Activated CD8-positive, alpha-beta T cell treated with anti-CD3 and anti-CD28 coated beads, Interleukin-2, amount 10 ng/mL, durations not matched to agents 7 days and 5 days (primary cell): ENCODE results near the gene PKD2L2. TPM values are rescaled to one million over a fixed set of nuclear protein-coding genes. Genes with fewer than 3 reads are reported as not detected.

Experiments used
- ATAC-seq: fragments of 150-1000 bp; cut with Tn5 transposase; one replicate; pipeline ENCODE4 v1.10.0; 2021; ENCODE audit warnings: moderate library complexity
- CTCF ChIA-PET: fragments of 350-600 bp; sonication (Branson Sonifier 250); formaldehyde crosslinking; loops from one replicate; lab custom pipeline; 2021; ENCODE audit warnings: antibody characterized with exemption; lab: Charles Lee
- POLR2A ChIA-PET: fragments of 350-600 bp; sonication (Branson Sonifier 250); formaldehyde crosslinking; loops from one replicate; lab custom pipeline; 2021; ENCODE audit warnings: antibody characterized with exemption; lab: Charles Lee
- DNase-seq: peaks from one replicate; pipeline ENCODE4 v3.0.0-alpha.2; 2020
- H3K27ac Mint-ChIP-seq: one replicate; pipeline ENCODE4 v1.8.0; 2021; ENCODE audit warnings: mild to moderate bottlenecking, mixed read lengths
- H3K27me3 Mint-ChIP-seq: one replicate; pipeline ENCODE4 v1.8.0; 2021; ENCODE audit warnings: low read depth, mixed read lengths
- H3K36me3 Mint-ChIP-seq: one replicate; pipeline ENCODE4 v1.8.0; 2021; ENCODE audit warnings: low read depth, mixed read lengths
- H3K4me1 Mint-ChIP-seq: one replicate; pipeline ENCODE4 v1.8.0; 2021; ENCODE audit warnings: low read depth, mixed read lengths
- H3K4me3 Mint-ChIP-seq: one replicate; pipeline ENCODE4 v1.8.0; 2021; ENCODE audit warnings: mild to moderate bottlenecking, mixed read lengths
- H3K9me3 Mint-ChIP-seq: one replicate; pipeline ENCODE4 v1.8.0; 2022; ENCODE audit warnings: mixed read lengths; ENCODE audit not compliant: insufficient read depth
- total RNA-seq, 2 experiments: library from RNA; stranded (reverse); gene quantifications; one replicate each; pipeline ENCODE4 v1.2.3, GENCODE V29; 2021

The PKD2L2 gene
- total RNA-seq, 2 experiments from 2014 or later: not detected

GRCh38 chr5:137890845-137891244, 1.6 kb downstream of the PKD2L2 start:
- CTCF ChIA-PET: interaction anchor here (1.0 to 5.7 kb wide), 4 partner anchors 11 to 112 kb away, joined by 3 to 37 read pairs (median 6); no protein-coding TSS in a partner anchor

GRCh38 chr5:137891849-137892248, 2.6 kb downstream of the PKD2L2 start:
- Mint-ChIP-seq H3K4me3 (no peak overlapping the region), H3K4me1 (peaks cover 19% of the 10 kb centered on the region), H3K36me3 (peaks cover 3% of the 10 kb centered on the region), H3K9me3 (no peaks in the 10 kb centered on the region), H3K27me3 (peaks cover 5% of the 10 kb centered on the region), H3K27ac (no peak overlapping the region)
- ATAC-seq: no peak
- ChIA-PET CTCF (interaction anchor here (2.0 kb wide), 1 partner anchor 10 kb away, joined by 7 read pairs; no protein-coding TSS in a partner anchor), POLR2A (no interaction called here)
- no peak for DNase-seq

More at GRCh38 chr5:137890845-137891244, 1.6 kb downstream of the PKD2L2 start:
- H3K27ac Mint-ChIP-seq: no peak overlapping the region
- peaks cover 5% of the 10 kb centered on the region for H3K27me3 Mint-ChIP-seq
- DNase-seq: no peak
- ATAC-seq: no peak
- no peaks in the 10 kb centered on the region for H3K9me3 Mint-ChIP-seq
- H3K4me1 Mint-ChIP-seq: peaks cover 21% of the 10 kb centered on the region
- POLR2A ChIA-PET: interaction anchor here (0.8 kb wide), 1 partner anchor 137 kb away, joined by 3 read pairs; no protein-coding TSS in a partner anchor
- peaks cover 3% of the 10 kb centered on the region for H3K36me3 Mint-ChIP-seq
- no peak overlapping the region for H3K4me3 Mint-ChIP-seq

- no peak for ATAC-seq
- Mint-ChIP-seq H3K4me3 (no peak overlapping the region), H3K36me3 (peaks cover 3% of the 10 kb centered on the region), H3K9me3 (no peaks in the 10 kb centered on the region), H3K27me3 (peaks cover 5% of the 10 kb centered on the region), H3K27ac (no peak overlapping the region), H3K4me1 (peaks cover 3% of the 10 kb centered on the region)
- ChIA-PET POLR2A (no interaction called here), CTCF (no interaction called here)
- DNase-seq: no peak
These were observed 5.3 kb downstream of the PKD2L2 start for GRCh38 chr5:137894586-137894985.

GRCh38 chr5:137896560-137896959, 7.3 kb downstream of the PKD2L2 start:
- Mint-ChIP-seq H3K9me3 (no peaks in the 10 kb centered on the region), H3K36me3 (no peaks in the 10 kb centered on the region), H3K27me3 (peaks cover 5% of the 10 kb centered on the region), H3K4me1 (peaks cover 4% of the 10 kb centered on the region), H3K4me3 (no peak overlapping the region), H3K27ac (no peak overlapping the region)
- ATAC-seq (no peak), DNase-seq (no peak)
- ChIA-PET POLR2A (no interaction called here), CTCF (interaction anchor here (1.6 kb wide), 1 partner anchor 117 kb away, joined by 5 read pairs; no protein-coding TSS in a partner anchor)

- no peaks in the 10 kb centered on the region for H3K9me3 Mint-ChIP-seq
These were observed 10.2 kb downstream of the PKD2L2 start for GRCh38 chr5:137899493-137899892.

GRCh38 chr5:137901011-137901817, 12.0 kb downstream of the PKD2L2 start:
- Mint-ChIP-seq H3K27me3 (peaks cover 5% of the 10 kb centered on the region), H3K4me3 (no peak overlapping the region), H3K36me3 (no peaks in the 10 kb centered on the region), H3K27ac (no peak overlapping the region), H3K4me1 (peaks cover 4% of the 10 kb centered on the region), H3K9me3 (no peaks in the 10 kb centered on the region)
- ATAC-seq: no peak
- no peak for DNase-seq
- POLR2A ChIA-PET: no interaction called here
- CTCF ChIA-PET: interaction anchor here (1.8 kb wide), 1 partner anchor 11 kb away, joined by 7 read pairs; no protein-coding TSS in a partner anchor

More at GRCh38 chr5:137899493-137899892, 10.2 kb downstream of the PKD2L2 start:
- ChIA-PET POLR2A (no interaction called here), CTCF (no interaction called here)
- DNase-seq: no peak
- Mint-ChIP-seq H3K36me3 (no peaks in the 10 kb centered on the region), H3K4me3 (no peak overlapping the region), H3K27ac (no peak overlapping the region), H3K27me3 (peaks cover 3% of the 10 kb centered on the region), H3K4me1 (peaks cover 4% of the 10 kb centered on the region)
- no peak for ATAC-seq

- H3K4me1 Mint-ChIP-seq: peaks cover 4% of the 10 kb centered on the region
- H3K4me3 Mint-ChIP-seq: no peak overlapping the region
- CTCF ChIA-PET: interaction anchor here (1.8 to 1.9 kb wide), 2 partner anchors 12 to 123 kb away, joined by 7 read pairs; no protein-coding TSS in a partner anchor
- no peak overlapping the region for H3K27ac Mint-ChIP-seq
- H3K36me3 Mint-ChIP-seq: no peaks in the 10 kb centered on the region
- no peaks in the 10 kb centered on the region for H3K9me3 Mint-ChIP-seq
- peaks cover 8% of the 10 kb centered on the region for H3K27me3 Mint-ChIP-seq
- no peak for DNase-seq
- POLR2A ChIA-PET: no interaction called here
- no peak for ATAC-seq
These were observed 13.3 kb downstream of the PKD2L2 start for GRCh38 chr5:137902408-137903133.

GRCh38 chr5:137914758-137915157, 25.5 kb downstream of the PKD2L2 start:
- no peak overlapping the region for H3K27ac Mint-ChIP-seq
- H3K4me1 Mint-ChIP-seq: no peaks in the 10 kb centered on the region
- ChIA-PET CTCF (no interaction called here), POLR2A (no interaction called here)
- H3K4me3 Mint-ChIP-seq: no peak overlapping the region
- H3K9me3 Mint-ChIP-seq: peaks cover 12% of the 10 kb centered on the region
- no peak for ATAC-seq
- peaks cover 8% of the 10 kb centered on the region for H3K27me3 Mint-ChIP-seq
- H3K36me3 Mint-ChIP-seq: peaks cover 5% of the 10 kb centered on the region
- DNase-seq: no peak

- no peaks in the 10 kb centered on the region for H3K4me1 Mint-ChIP-seq
- DNase-seq: no peak
- peaks cover 12% of the 10 kb centered on the region for H3K9me3 Mint-ChIP-seq
- no peak for ATAC-seq
- peaks cover 5% of the 10 kb centered on the region for H3K36me3 Mint-ChIP-seq
- H3K27me3 Mint-ChIP-seq: peaks cover under 1% of the 10 kb centered on the region
- ChIA-PET CTCF (no interaction called here), POLR2A (no interaction called here)
- H3K4me3 Mint-ChIP-seq: no peak overlapping the region
- H3K27ac Mint-ChIP-seq: no peak overlapping the region
These were observed 27.7 kb downstream of the PKD2L2 start for GRCh38 chr5:137916923-137917322.

- Mint-ChIP-seq H3K27ac (no peak overlapping the region), H3K4me3 (no peak overlapping the region), H3K9me3 (peaks cover 5% of the 10 kb centered on the region), H3K4me1 (no peaks in the 10 kb centered on the region), H3K36me3 (peaks cover 2% of the 10 kb centered on the region), H3K27me3 (no peaks in the 10 kb centered on the region)
- DNase-seq (no peak), ATAC-seq (no peak)
- POLR2A ChIA-PET: no interaction called here
- CTCF ChIA-PET: no interaction called here
These were observed 32.7 kb downstream of the PKD2L2 start for GRCh38 chr5:137921931-137922330.

- Mint-ChIP-seq H3K36me3 (peaks cover 5% of the 10 kb centered on the region), H3K27ac (no peak overlapping the region), H3K4me1 (no peaks in the 10 kb centered on the region), H3K27me3 (no peaks in the 10 kb centered on the region), H3K9me3 (no peaks in the 10 kb centered on the region), H3K4me3 (no peak overlapping the region)
- ATAC-seq (no peak), DNase-seq (no peak)
- POLR2A ChIA-PET: no interaction called here
- CTCF ChIA-PET: interaction anchor here (1.4 kb wide), 1 partner anchor 145 kb away, joined by 5 read pairs; no protein-coding TSS in a partner anchor
These were observed 34.6 kb downstream of the PKD2L2 start for GRCh38 chr5:137923856-137924255.

GRCh38 chr5:137932800-137933199, 43.5 kb downstream of the PKD2L2 start:
- Mint-ChIP-seq H3K4me3 (no peak overlapping the region), H3K36me3 (peaks cover 17% of the 10 kb centered on the region), H3K27me3 (no peaks in the 10 kb centered on the region), H3K4me1 (no peaks in the 10 kb centered on the region), H3K27ac (no peak overlapping the region), H3K9me3 (no peaks in the 10 kb centered on the region)
- ChIA-PET POLR2A (no interaction called here), CTCF (no interaction called here)
- DNase-seq (no peak), ATAC-seq (no peak)
